ENCODE measurements around the gene IDUA. TPM values are rescaled to one million over a fixed set of nuclear protein-coding genes. Genes with fewer than 3 reads are reported as not detected.

Gene IDUA
- total and polyA plus RNA-seq, 4 donors: 7.5 to 66.5 (median 21.6) TPM

- TF ChIP-seq CTCF (IDR thresholded peaks at IDR 0.05; ENCODE audit: control extremely low read depth, extremely low read depth): no peak
- 44 to 62% methylated on average over 17 of the region's 17 CpGs for WGBS, 2 donors
- no peak overlapping the region for H3K9ac ChIP-seq (ENCODE audit: insufficient read depth in 1 of 2, low read length in 2 of 2)
- peaks cover 0 to 13% (median 3%) of the 10 kb centered on the region in 5 donors for H3K4me1 ChIP-seq (ENCODE audit: control insufficient read depth in 5 of 5, insufficient read depth in 5 of 5, low read length in 5 of 5)
- H3K27me3 ChIP-seq (ENCODE audit: control insufficient read depth in 3 of 3, insufficient read depth in 3 of 3, low read length in 2 of 3): no peaks in the 10 kb centered on the region
- H3K9me3 ChIP-seq (ENCODE audit: control insufficient read depth in 4 of 4, insufficient read depth in 3 of 4, low read length in 3 of 4): peaks cover 0 to 5% (median 0%) of the 10 kb centered on the region in 4 donors
- H3K4me3 ChIP-seq: no peak overlapping the region
- peaks cover 0 to 18% (median 12%) of the 10 kb centered on the region in 4 donors for H3K36me3 ChIP-seq (ENCODE audit: control insufficient read depth in 4 of 4, insufficient read depth in 4 of 4, low read length in 4 of 4)
- no peak overlapping the region for H3K27ac ChIP-seq (ENCODE audit: low read depth in 1 of 2, low read length in 1 of 2)
- DNase-seq: no peak
- ATAC-seq (ENCODE audit: insufficient read depth, low FRiP score): no peak
These were observed 39.3 kb downstream of the IDUA start for GRCh38 chr4:1026115-1026514.

- H3K36me3 ChIP-seq (ENCODE audit: control insufficient read depth in 4 of 4, insufficient read depth in 4 of 4, low read length in 4 of 4): peaks cover 0 to 18% (median 12%) of the 10 kb centered on the region in 4 donors
- H3K9me3 ChIP-seq (ENCODE audit: control insufficient read depth in 4 of 4, insufficient read depth in 3 of 4, low read length in 3 of 4): peaks cover 0 to 5% (median 0%) of the 10 kb centered on the region in 4 donors
- H3K9ac ChIP-seq (ENCODE audit: insufficient read depth in 1 of 2, low read length in 2 of 2): no peak overlapping the region
- H3K4me1 ChIP-seq (ENCODE audit: control insufficient read depth in 5 of 5, insufficient read depth in 5 of 5, low read length in 5 of 5): peaks cover 0 to 13% (median 3%) of the 10 kb centered on the region in 5 donors
- H3K27me3 ChIP-seq (ENCODE audit: control insufficient read depth in 3 of 3, insufficient read depth in 3 of 3, low read length in 2 of 3): no peaks in the 10 kb centered on the region
- WGBS, 2 donors: 66 to 72% methylated on average over 24 to 26 of the region's 26 CpGs
- DNase-seq (no peak), ATAC-seq (ENCODE audit: insufficient read depth, low FRiP score) (no peak)
- H3K27ac ChIP-seq (ENCODE audit: low read depth in 1 of 2, low read length in 1 of 2): no peak overlapping the region
- no peak overlapping the region for H3K4me3 ChIP-seq
- TF ChIP-seq CTCF (IDR thresholded peaks at IDR 0.05; ENCODE audit: control extremely low read depth, extremely low read depth): no peak
These were observed 40.5 kb downstream of the IDUA start for GRCh38 chr4:1027219-1027914.

GRCh38 chr4:1027915-1028238 lies 41.0 kb downstream of the IDUA start:
- no peak for ATAC-seq (ENCODE audit: insufficient read depth, low FRiP score)
- 56 to 75% methylated on average over 9 of the region's 9 CpGs for WGBS, 2 donors

More at GRCh38 chr4:1027915-1028238, 41.0 kb downstream of the IDUA start:
- peak; percentile 52 to 60 (median 53) for DNase-seq
- peaks cover 0 to 5% (median 0%) of the 10 kb centered on the region in 4 donors for H3K9me3 ChIP-seq (ENCODE audit: control insufficient read depth in 4 of 4, insufficient read depth in 3 of 4, low read length in 3 of 4)
- peaks cover 0 to 18% (median 12%) of the 10 kb centered on the region in 4 donors for H3K36me3 ChIP-seq (ENCODE audit: control insufficient read depth in 4 of 4, insufficient read depth in 4 of 4, low read length in 4 of 4)
- no peak overlapping the region for H3K27ac ChIP-seq (ENCODE audit: low read depth in 1 of 2, low read length in 1 of 2)
- H3K4me3 ChIP-seq: no peak overlapping the region
- H3K4me1 ChIP-seq (ENCODE audit: control insufficient read depth in 5 of 5, insufficient read depth in 5 of 5, low read length in 5 of 5): peaks cover 0 to 18% (median 3%) of the 10 kb centered on the region in 5 donors
- H3K9ac ChIP-seq (ENCODE audit: insufficient read depth in 1 of 2, low read length in 2 of 2): no peak overlapping the region
- H3K27me3 ChIP-seq (ENCODE audit: control insufficient read depth in 3 of 3, insufficient read depth in 3 of 3, low read length in 2 of 3): no peaks in the 10 kb centered on the region
- no peak for TF ChIP-seq CTCF (IDR thresholded peaks at IDR 0.05; ENCODE audit: control extremely low read depth, extremely low read depth)

Data from lung (tissue), 12 donors.